ENCODE results near the gene PTCD1. TPM values are rescaled to one million over a fixed set of nuclear protein-coding genes. Genes with fewer than 3 reads are reported as not detected.
A peak's percentile ranks its signal among the peaks of the same experiment; 100 is the strongest.

PTCD1 gene
- total RNA-seq, 1 donor, result 8.2 TPM

DNA sequence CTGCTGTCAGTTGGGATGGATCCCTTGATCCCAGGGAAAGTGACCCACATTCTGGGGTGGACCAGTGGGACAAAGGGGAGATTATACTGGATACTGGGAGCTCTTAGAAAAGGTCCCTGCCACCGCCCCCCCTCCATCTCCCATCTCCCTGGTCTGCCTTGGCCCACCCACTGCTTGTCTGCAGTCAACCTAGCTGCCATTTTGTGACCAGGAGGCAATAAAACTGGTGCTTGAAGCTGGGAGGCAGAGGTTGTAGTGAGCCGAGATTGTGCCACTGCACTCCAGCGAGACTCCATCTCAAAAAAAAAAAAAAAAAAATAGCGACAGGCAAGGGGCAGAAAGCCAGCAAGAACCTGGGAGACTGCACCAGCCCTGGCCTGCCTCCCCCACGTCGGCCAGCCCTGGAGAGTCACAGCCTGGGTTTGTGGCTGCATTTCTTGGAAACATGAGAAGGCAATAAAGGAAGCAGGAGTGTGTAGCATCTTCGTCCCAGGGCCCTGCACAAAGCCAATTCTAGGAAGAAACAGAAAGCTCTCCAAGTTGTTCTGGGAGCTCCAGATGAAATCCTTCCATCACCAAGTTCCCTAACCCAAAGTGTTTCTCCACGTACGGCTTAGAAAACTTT, 68.7 kb downstream of the PTCD1 start:
- no peak overlapping the region for H3K4me3 ChIP-seq (ENCODE audit: low read depth, low read length)
- peak; percentile 52 for DNase-seq (ENCODE audit: low read depth)

DNA sequence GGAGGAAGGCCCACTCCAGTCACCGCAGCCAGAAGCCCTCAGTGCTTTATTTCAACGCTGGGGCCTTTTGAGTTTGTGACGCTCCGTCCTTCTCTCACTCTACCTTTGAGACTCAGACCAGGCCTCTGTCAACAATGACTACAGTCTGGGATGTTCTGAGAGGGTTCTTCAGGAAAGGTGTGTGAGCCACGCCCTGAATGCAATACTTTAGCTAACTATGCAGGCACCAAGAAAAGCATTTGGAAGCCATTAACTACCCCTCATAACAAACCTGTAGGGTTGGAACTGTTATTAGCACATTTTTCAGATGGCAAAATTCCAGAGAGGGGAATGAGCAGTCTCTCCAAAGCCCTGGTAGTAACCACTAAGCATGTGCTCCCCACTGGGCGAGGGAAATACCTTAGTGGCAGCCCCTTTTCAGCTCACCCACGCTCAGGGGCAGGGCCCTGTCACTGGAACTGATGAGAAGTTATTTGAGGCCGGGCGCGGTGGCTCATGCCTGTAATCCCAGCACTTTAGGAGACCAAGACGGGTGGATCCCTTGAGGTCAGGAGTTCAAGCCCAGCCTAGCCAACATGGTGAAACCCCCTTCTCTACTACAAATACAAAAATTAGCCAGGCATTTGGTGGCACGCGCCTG, 69.7 kb downstream of the PTCD1 start:
- no peak overlapping the region for H3K4me3 ChIP-seq (ENCODE audit: low read depth, low read length)
- no peak for DNase-seq (ENCODE audit: low read depth)
- no peak for TF ChIP-seq CTCF (IDR thresholded peaks at IDR 0.05; ENCODE audit: insufficient read depth, low read depth, low read length)

More for the DNA sequence above, 68.7 kb downstream of the PTCD1 start:
- TF ChIP-seq CTCF (IDR thresholded peaks at IDR 0.05; ENCODE audit: insufficient read depth, low read depth, low read length), result no peak

Other genes starting within 250 kb of the PTCD1 start
- not detected in 2 replicates for gene KPNA7, start 230.7 kb downstream of the PTCD1 start, total RNA-seq
- not detected in 2 replicates for gene MYH16, start 166.0 kb downstream of the PTCD1 start, total RNA-seq
- 158 and 160 TPM in 2 replicates for gene ARPC1A, start 112.9 kb downstream of the PTCD1 start, total RNA-seq
- gene ARPC1B, start 64.1 kb downstream of the PTCD1 start, total RNA-seq, result 186 and 241 TPM in 2 replicates
- 34.5 and 38.0 TPM in 2 replicates for gene PDAP1, start 30.2 kb downstream of the PTCD1 start, total RNA-seq
- 101 and 170 TPM in 2 replicates for gene BUD31, start 29.8 kb downstream of the PTCD1 start, total RNA-seq
- 33.8 and 38.4 TPM in 2 replicates for gene CPSF4, start 145 bp upstream of the PTCD1 start, total RNA-seq
- gene ATP5MF, start 27.4 kb upstream of the PTCD1 start, total RNA-seq, result 190 and 573 TPM in 2 replicates
- 9.3 and 11.7 TPM in 2 replicates for gene ZNF789, start 34.1 kb upstream of the PTCD1 start, total RNA-seq
- 22.5 and 30.2 TPM in 2 replicates for gene ZNF394, start 61.5 kb upstream of the PTCD1 start, total RNA-seq
- gene ZKSCAN5, start 65.9 kb upstream of the PTCD1 start, total RNA-seq, result 11.6 and 17.7 TPM in 2 replicates
- gene FAM200A, start 113.3 kb upstream of the PTCD1 start, total RNA-seq, result 5.5 and 9.5 TPM in 2 replicates
- 75.7 and 88.5 TPM in 2 replicates for gene ZNF655, start 119.8 kb upstream of the PTCD1 start, total RNA-seq
- 0.43 and 1.6 TPM in 2 replicates for gene TMEM225B, start 159.5 kb upstream of the PTCD1 start, total RNA-seq
- 11.9 and 13.4 TPM in 2 replicates for gene ZSCAN25, start 178.1 kb upstream of the PTCD1 start, total RNA-seq
- under 0.01 and 0.43 TPM in 2 replicates for gene CYP3A5, start 241.2 kb upstream of the PTCD1 start, total RNA-seq

Measured in fibroblast of villous mesenchyme (primary cell).